Adrenal gland (tissue), 12 donors: ENCODE measurements around the gene GPATCH3. TPM values are rescaled to one million over a fixed set of nuclear protein-coding genes. Genes with fewer than 3 reads are reported as not detected.

Source experiments
- DNase-seq, 7 donors: peaks; one replicate each; pipeline ENCODE4 v3.0.0-alpha.2; 2019 to 2020
- H3K27ac ChIP-seq, 5 donors: fragments of 200-600 bp; sonication (generic) in 4 of 5; 1 replicate in 3 of 5; 2 replicates in 2 of 5; pipeline versions ENCODE4 v1.5.1 to v1.8.0; 2016 to 2020; ENCODE audit warnings: mild to moderate bottlenecking in 1 of 5
- H3K27me3 ChIP-seq: fragments of 200-600 bp; 2 replicates; pipeline ENCODE4 v1.8.0; 2021
- H3K36me3 ChIP-seq, 2 donors: fragments of 200-600 bp; replicated peaks in 1 of 2; 1 replicate in 1 of 2; 2 replicates in 1 of 2; pipeline versions ENCODE4 v1.5.1 to v1.8.0; 2018 to 2022
- H3K4me1 ChIP-seq, 2 donors: fragments of 200-600 bp; replicated peaks in 1 of 2; 1 replicate in 1 of 2; 2 replicates in 1 of 2; pipeline versions ENCODE4 v1.5.1 to v1.8.0; 2018 to 2021
- H3K4me3 ChIP-seq, 4 donors: fragments of 200-600 bp; sonication (generic) in 3 of 4; one replicate each; pipeline ENCODE4 v1.5.1; 2016 to 2018
- H3K9me3 ChIP-seq, 3 donors: fragments of 200-600 bp; sonication (generic) in 1 of 3; replicated peaks in 1 of 3; 1 replicate in 2 of 3; 2 replicates in 1 of 3; pipeline versions ENCODE4 v1.5.1 to v1.8.0; 2016 to 2021
- POLR2A ChIP-seq, 2 donors: fragments of 450-650 bp; IDR thresholded peaks; one replicate each; pipeline ENCODE4 v1.6.1; 2017; ENCODE audit warnings: antibody characterized with exemption in 2 of 2, mild to moderate bottlenecking in 2 of 2, moderate library complexity in 1 of 2
- WGBS, 4 donors: extraction: QIAGEN DNeasy Blood & Tissue Kit in 2 of 4; methylation state at CpG; one replicate each; pipeline versions ENCODE4 v1.1.5 to v1.1.7; 2013 to 2017; 5-methylcytosine and 5-hydroxymethylcytosine counted together
- intact Hi-C, 2 donors: fragments of 100-400 bp; cut with DNase I; formaldehyde crosslinking; loops; one replicate each; pipeline versions ENCODE4 v1.14.1 to v1.15.0; 2022 to 2023
- polyA plus RNA-seq, 3 donors: library from polyadenylated mRNA; stranded (reverse); fragments of 200-250 nt in 2 of 3; fragments of 350-450 nt in 1 of 3; fragmentation: Illumina TruSeq in 1 of 3; extraction: RNeasy Lipid Tissue Mini Kit (QIAGEN cat#74804) in 1 of 3; gene quantifications; one replicate each; pipeline ENCODE4 v1.2.3, GENCODE V29; 2013 to 2014
- total RNA-seq, 9 donors: library from RNA; depleted of rRNA in 4 of 9; stranded (reverse); fragments of >200 nt in 4 of 9; fragments of 120-200 nt in 1 of 9; fragmentation: NEBNext Ultra II Directional in 1 of 9; extraction: Animal tissue kit (Norgen Biotek cat#: 25700) in 1 of 9; gene quantifications; one replicate each; pipeline versions ENCODE4 v1.1.0 to v1.2.4, GENCODE V29; 2013 to 2023
- TF ChIP-seq, protein P1 (sequence below), 6 experiments: fragments of 450-650 bp in 4 of 6; fragments of 200-600 bp in 2 of 6; sonication (generic) in 1 of 6; IDR thresholded peaks; 1 replicate in 5 of 6; 2 replicates in 1 of 6; pipeline versions ENCODE4 v1.5.1 to v1.8.0; 2016 to 2021; ENCODE audit warnings: antibody characterized with exemption in 6 of 6, mild to moderate bottlenecking in 2 of 6, moderate library complexity in 1 of 6
- donor health status: healthy with polysubstance abuse.
- donor health status: Bipolar disorder and iron deficiency.
- donor health status: DM: yes; HTN: yes; CAD: no.
- donor health status: DM: no; HTN: no; CAD: no.
- donor health status: DM: no; HTN: no; CAD: no.
- donor health status: DM: yes; HTN: yes; CAD: no.

GPATCH3 gene
- total and polyA plus RNA-seq, 12 donors, result 9.2 to 36.7 (median 15.7) TPM

DNA sequence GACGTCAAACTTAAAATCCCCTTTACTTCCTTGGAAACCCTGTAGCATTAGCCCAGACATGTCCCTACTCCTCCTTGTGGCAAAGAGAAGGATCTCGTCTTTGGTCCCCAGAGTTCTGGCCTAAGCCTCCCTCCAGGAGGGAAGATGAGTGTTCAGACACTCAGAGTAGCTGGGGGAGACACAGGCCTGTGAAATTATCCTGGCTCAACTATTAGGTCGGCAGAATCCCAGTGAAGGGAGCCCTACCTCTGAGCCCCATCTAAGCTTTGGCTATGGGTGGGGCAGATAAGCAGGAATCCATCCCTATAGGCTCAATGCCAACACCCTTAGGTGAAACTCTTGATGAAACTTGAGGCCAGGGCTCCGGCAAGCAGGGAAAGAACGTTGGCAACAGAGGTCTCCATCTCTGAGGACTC lies 39.0 kb downstream of the GPATCH3 start:
- Histone ChIP-seq H3K4me1 (peaks cover 4 to 5% of the 10 kb centered on the region in 2 donors), H3K4me3 (no peak overlapping the region), H3K27ac (no peak overlapping the region), H3K27me3 (no peaks in the 10 kb centered on the region), H3K36me3 (no peaks in the 10 kb centered on the region), H3K9me3 (no peaks in the 10 kb centered on the region)
- TF ChIP-seq, protein P1, sequence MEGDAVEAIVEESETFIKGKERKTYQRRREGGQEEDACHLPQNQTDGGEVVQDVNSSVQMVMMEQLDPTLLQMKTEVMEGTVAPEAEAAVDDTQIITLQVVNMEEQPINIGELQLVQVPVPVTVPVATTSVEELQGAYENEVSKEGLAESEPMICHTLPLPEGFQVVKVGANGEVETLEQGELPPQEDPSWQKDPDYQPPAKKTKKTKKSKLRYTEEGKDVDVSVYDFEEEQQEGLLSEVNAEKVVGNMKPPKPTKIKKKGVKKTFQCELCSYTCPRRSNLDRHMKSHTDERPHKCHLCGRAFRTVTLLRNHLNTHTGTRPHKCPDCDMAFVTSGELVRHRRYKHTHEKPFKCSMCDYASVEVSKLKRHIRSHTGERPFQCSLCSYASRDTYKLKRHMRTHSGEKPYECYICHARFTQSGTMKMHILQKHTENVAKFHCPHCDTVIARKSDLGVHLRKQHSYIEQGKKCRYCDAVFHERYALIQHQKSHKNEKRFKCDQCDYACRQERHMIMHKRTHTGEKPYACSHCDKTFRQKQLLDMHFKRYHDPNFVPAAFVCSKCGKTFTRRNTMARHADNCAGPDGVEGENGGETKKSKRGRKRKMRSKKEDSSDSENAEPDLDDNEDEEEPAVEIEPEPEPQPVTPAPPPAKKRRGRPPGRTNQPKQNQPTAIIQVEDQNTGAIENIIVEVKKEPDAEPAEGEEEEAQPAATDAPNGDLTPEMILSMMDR (IDR thresholded peaks at IDR 0.05), result no peak
- TF ChIP-seq POLR2A (IDR thresholded peaks at IDR 0.05), result no peak
- intact Hi-C loops, result no loop called here
- 75 to 87% (median 83%) methylated on average over 4 to 5 of the region's 5 CpGs for WGBS, 4 donors
- no peak for DNase-seq

DNA sequence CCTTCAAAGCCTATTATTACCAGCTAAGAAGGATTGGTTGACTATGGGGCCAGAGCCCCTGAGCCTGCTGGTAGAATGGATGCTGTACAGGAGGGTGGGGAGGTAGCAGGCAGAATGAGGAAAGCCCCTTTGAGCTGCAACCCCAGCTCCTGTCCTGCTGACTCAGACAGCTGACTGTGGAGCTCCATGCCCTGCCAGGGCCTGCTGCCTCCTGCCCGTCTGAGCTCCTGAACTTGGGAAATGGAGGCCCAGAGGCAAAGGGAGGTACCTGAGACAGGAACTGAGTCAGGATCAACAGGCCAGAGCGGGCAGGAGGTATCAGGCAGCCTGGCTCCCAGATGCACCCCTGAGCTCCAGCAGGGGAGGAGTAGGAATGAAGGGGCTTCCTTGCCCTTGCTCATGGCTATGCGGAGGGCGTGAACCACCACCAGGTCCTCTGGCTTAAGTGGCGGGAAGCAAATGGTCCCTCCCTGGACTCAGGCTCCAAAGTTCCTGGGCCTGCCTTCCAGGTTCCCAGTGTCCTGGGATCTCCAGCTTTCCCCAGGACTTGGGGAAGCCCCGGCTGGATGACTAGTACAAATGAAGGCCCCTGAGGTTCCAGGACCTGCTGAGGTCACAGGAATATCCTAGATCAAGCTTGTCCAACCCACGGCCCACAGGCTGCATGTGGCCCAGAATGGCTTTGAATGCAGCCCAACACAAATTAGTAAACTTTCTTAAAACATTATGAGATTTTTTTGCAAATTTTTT lies 41.2 kb downstream of the GPATCH3 start:
- Histone ChIP-seq H3K9me3 (no peaks in the 10 kb centered on the region), H3K4me3 (no peak overlapping the region), H3K27ac (no peak overlapping the region), H3K27me3 (no peaks in the 10 kb centered on the region), H3K36me3 (peaks cover 0 to 16% of the 10 kb centered on the region in 2 donors), H3K4me1 (no peaks in the 10 kb centered on the region)
- WGBS, 4 donors, result 88 to 92% (median 90%) methylated on average over 4 to 7 of the region's 7 CpGs
- DNase-seq, result no peak
- intact Hi-C loops, result no loop called here
- TF ChIP-seq POLR2A (IDR thresholded peaks at IDR 0.05), result no peak
- TF ChIP-seq, protein P1 (IDR thresholded peaks at IDR 0.05), result no peak

DNA sequence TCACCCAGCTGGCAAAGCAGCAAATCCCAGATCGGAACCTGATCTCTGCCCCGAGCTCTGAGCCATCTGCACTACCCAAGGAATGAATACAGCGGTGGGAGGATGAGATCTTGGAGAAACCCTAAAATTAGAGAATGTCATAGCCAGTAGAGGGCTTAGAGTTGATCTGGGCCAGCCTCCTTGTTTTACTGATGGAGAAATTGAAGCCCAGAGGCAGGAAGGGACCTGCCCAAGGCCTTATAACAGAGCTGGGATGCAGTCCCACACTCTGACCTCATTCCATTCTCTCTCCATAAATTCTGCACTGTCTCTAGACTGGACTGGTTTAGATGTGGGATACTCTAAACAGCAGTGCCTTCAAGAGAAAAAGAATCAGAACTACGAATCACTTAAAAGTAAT lies 42.1 kb downstream of the GPATCH3 start:
- 55 to 77% (median 69%) methylated on average over 4 of the region's 4 CpGs for whole genome bisulfite sequencing, 4 donors
- Histone ChIP-seq H3K4me3 (no peak overlapping the region), H3K9me3 (no peaks in the 10 kb centered on the region), H3K27ac (no peak overlapping the region), H3K36me3 (peaks cover 0 to 25% of the 10 kb centered on the region in 2 donors), H3K27me3 (no peaks in the 10 kb centered on the region), H3K4me1 (no peaks in the 10 kb centered on the region)
- DNase-seq, result no peak
- TF ChIP-seq POLR2A (IDR thresholded peaks at IDR 0.05), result no peak
- TF ChIP-seq, protein P1 (IDR thresholded peaks at IDR 0.05), result no peak
- intact Hi-C loops, result no loop called here

DNA sequence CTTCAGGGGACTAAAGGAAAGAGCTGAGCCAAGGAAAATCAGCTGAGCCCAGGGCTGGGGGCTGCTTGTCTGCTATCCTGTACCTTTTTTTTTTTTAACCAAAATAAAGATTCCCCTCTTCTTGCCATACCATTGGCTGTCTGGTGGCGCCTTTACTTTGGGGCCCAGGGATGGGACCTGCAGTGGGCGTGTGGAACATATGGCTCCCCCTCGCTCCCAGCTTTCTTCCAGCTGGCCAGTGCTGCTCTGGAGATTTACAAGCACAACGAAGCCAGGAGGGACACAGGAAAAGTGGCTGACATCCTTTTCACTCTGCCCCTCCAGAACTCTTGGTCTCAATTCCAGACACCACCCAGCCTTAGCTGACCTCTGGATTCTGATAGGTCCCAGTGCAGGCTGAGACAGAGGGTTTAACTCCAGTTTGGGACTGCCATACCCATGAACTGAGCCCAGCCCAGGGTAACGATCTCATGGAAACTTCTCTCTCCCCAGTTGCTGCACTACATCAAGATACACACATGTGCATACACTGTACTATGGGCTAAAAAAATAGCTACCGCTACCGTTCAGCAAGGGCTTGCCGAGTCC lies 42.7 kb downstream of the GPATCH3 start:
- TF ChIP-seq, protein P1 (IDR thresholded peaks at IDR 0.05), result no peak
- TF ChIP-seq POLR2A (IDR thresholded peaks at IDR 0.05), result no peak
- 80 to 90% (median 84%) methylated on average over 8 of the region's 8 CpGs for WGBS, 4 donors
- Histone ChIP-seq H3K4me1 (no peaks in the 10 kb centered on the region), H3K36me3 (peaks cover 0 to 30% of the 10 kb centered on the region in 2 donors), H3K27me3 (no peaks in the 10 kb centered on the region), H3K27ac (no peak overlapping the region), H3K9me3 (no peaks in the 10 kb centered on the region), H3K4me3 (no peak overlapping the region)
- intact Hi-C loops, result loop anchor here in 1 of 2 donors (2.0 kb wide), 1 partner anchor 19 kb away; no protein-coding TSS in a partner anchor
- no peak for DNase-seq
